Measurements from ENCODE around the gene SLC31A1. TPM values are rescaled to one million over a fixed set of nuclear protein-coding genes. Genes with fewer than 3 reads are reported as not detected.

SLC31A1 gene
- total RNA-seq: 42.5 and 44.1 TPM in 2 replicates

DNA sequence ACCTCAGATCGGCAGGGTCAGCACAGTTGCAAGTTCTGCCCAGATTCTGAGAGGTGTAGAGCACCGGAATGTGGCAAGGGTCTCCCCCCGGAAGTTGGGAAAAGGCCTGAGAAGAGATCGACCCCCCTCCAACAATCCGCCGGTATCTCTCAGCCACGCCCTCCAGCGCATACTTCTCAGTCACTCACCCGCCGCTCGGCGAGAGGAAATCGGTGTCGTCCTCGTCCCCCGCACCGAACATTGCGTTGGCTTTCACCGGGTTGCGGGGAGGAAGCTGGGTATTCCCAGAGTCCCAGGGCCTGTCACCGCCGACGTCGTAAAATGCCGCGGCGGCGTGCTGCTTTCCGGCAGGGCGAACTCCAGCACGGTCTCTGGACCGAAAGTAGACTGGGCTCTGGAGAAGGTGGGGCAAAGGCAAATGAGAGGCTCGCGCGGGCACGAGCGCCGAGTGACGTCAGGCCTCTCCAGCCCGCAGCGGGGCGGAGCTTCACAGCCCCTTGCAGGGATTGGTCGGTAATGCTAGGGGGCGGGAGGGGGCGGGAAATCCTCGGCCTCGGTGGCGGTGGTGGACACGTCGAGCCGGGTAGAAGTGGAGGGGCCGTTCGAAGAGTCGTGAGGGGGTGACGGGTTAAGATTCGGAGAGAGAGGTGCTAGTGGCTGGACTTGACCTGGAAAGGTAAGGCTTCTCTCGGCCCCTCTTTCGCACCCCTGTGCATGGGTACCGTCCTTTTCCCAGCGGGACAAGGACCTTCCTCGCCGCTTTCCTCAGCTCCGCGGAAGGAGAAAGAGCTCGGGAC lies at the start of gene SLC31A1, which contains the start of gene FKBP15:
SLC31A1 (plus strand) TSS at position 542 of the 797 bp plus-strand sequence. CDS start 34,605 bp downstream, outside the sequence.
FKBP15 (minus strand) TSS at position 275 of the 797 bp plus-strand sequence; CDS start at position 241, 34 bp downstream.

DNA sequence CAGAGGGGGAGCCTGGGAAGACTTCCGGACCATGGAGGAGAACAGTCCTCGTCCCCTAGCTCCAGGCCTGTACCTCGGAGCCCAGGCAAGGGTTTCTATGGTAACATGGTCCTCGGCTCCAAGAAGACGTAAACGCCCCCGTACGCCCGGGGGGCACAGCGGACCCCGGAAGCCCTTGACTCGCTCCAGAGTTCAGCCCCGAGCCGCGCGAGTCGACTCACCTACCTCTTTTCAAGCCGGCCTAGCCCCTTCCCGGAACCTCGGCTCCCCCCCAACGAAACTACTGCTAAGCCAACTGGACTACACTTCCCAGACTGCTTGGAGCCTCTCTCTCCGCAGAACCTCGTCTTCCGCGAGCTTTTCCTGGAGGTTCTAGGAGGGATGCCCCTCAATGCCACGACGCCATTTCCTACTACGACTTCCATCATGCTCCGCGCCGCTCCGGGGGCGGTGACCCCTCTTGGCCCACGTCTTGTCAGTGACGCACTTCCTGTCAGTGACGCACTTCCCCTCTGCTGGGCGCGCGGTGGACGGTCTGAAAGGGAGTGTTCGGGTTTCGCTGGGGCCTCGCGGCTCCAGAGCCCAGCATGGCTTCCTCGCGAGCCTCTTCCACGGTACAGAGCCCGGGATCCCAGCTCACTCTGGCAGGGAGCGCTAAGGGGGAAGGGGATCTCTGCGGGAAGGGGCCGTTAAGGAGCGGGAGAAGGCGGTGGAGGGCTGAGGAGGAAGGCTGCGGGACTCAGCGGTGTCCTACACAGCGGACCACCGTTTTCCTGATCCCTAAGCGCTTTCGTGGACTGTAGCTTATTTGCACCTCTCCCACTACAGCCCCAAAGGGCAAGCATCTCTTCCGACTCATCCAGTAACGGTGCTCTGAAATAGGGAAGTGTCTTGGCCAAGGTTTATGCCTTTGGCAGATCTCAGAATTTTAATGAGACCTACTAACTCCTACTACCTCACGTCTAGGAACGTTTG lies 54.1 kb downstream of the SLC31A1 start, which contains the start of the genes CDC26 and PRPF4:
CDC26 (minus strand) TSS at position 416 of the 975 bp plus-strand sequence. CDS start 3,065 bp downstream, outside the sequence.
PRPF4 (plus strand) TSS at position 502 of the 975 bp plus-strand sequence; CDS start at position 588, 86 bp downstream.

DNA sequence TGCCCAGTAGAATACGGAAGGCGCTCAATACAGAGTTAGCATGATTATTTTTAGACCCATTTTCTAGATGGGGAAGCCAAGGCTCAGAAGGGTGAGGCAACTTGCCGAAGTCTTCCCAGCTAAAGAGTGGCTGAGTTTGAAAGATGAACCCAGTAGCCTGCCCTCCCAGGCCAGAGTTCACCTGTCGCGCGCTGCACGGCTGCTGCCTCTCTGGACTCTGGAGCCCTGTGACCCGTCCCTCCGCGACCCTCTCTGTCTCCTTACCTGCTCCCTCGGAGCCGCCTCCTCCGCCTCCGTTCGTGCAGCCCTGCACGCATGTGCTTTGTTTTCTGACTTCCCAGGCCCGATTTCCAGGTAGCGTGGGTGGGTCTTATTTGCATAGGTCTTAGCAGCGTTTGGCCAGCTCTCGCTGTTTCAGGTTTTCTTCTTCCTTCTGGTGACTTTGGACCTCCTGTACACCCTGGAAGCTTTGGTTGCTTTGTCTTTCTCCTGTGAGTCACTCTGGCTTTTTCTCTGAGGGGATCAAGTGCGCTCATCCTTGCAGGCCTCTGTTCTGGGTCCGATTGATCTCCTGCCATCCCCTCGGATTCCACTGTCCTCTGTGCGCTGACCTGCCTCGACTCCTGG lies 81.6 kb downstream of the SLC31A1 start, which contains the start of gene RNF183:
RNF183 (minus strand) TSS at position 585 of the 627 bp plus-strand sequence. CDS start 5,192 bp downstream, outside the sequence.

Other genes starting within 250 kb of the SLC31A1 start
- 1.4 and 3.2 TPM in 2 replicates for gene ZNF883, start 209.4 kb upstream of the SLC31A1 start, total RNA-seq
- gene ZFP37, start 164.8 kb upstream of the SLC31A1 start, total RNA-seq: 0.68 and 1.8 TPM in 2 replicates
- 48.1 and 81.7 TPM in 2 replicates for gene SLC31A2, start 70.5 kb upstream of the SLC31A1 start, total RNA-seq
- gene FKBP15, start 267 bp upstream of the SLC31A1 start, total RNA-seq: 12.3 and 27.1 TPM in 2 replicates
- 20.5 and 23.8 TPM in 2 replicates for gene CDC26, start 54.0 kb downstream of the SLC31A1 start, total RNA-seq
- gene PRPF4, start 54.1 kb downstream of the SLC31A1 start, total RNA-seq: 49.2 and 59.5 TPM in 2 replicates
- 0.50 TPM in 1 of 2 replicates, not detected in the other for gene RNF183, start 81.8 kb downstream of the SLC31A1 start, total RNA-seq
- 4.1 and 4.8 TPM in 2 replicates for gene WDR31, start 118.7 kb downstream of the SLC31A1 start, total RNA-seq
- 6.1 and 6.5 TPM in 2 replicates for gene BSPRY, start 128.0 kb downstream of the SLC31A1 start, total RNA-seq
- gene HDHD3, start 155.4 kb downstream of the SLC31A1 start, total RNA-seq: 17.1 and 19.4 TPM in 2 replicates
- 2.4 and 12.2 TPM in 2 replicates for gene ALAD, start 179.7 kb downstream of the SLC31A1 start, total RNA-seq
- 51.9 and 56.6 TPM in 2 replicates for gene POLE3, start 189.1 kb downstream of the SLC31A1 start, total RNA-seq
- 0.34 and 0.71 TPM in 2 replicates for gene C9orf43, start 189.2 kb downstream of the SLC31A1 start, total RNA-seq
- gene RGS3, start 242.2 kb downstream of the SLC31A1 start, total RNA-seq: 32.0 and 37.6 TPM in 2 replicates